HepG2 (cell line): ENCODE data around the gene FXYD4.

Experiments used
- FOXJ3 ChIP-seq: sonication (generic); formaldehyde crosslinking; IDR thresholded peaks from 2 replicates; pipeline ENCODE4 v1.4.0; 2020; ENCODE audit warnings: missing genetic modification reagents, mild to moderate bottlenecking, borderline replicate concordance
- ZNF30 ChIP-seq: sonication (generic); formaldehyde crosslinking; IDR thresholded peaks from 2 replicates; pipeline ENCODE4 v1.5.0; 2020; ENCODE audit warnings: mild to moderate bottlenecking, missing genetic modification reagents
- TF ChIP-seq, protein P1 (sequence below): sonication (generic); formaldehyde crosslinking; IDR thresholded peaks from 2 replicates; pipeline ENCODE4 v1.5.0; 2020; ENCODE audit warnings: mild to moderate bottlenecking, missing genetic modification reagents, moderate library complexity

DNA sequence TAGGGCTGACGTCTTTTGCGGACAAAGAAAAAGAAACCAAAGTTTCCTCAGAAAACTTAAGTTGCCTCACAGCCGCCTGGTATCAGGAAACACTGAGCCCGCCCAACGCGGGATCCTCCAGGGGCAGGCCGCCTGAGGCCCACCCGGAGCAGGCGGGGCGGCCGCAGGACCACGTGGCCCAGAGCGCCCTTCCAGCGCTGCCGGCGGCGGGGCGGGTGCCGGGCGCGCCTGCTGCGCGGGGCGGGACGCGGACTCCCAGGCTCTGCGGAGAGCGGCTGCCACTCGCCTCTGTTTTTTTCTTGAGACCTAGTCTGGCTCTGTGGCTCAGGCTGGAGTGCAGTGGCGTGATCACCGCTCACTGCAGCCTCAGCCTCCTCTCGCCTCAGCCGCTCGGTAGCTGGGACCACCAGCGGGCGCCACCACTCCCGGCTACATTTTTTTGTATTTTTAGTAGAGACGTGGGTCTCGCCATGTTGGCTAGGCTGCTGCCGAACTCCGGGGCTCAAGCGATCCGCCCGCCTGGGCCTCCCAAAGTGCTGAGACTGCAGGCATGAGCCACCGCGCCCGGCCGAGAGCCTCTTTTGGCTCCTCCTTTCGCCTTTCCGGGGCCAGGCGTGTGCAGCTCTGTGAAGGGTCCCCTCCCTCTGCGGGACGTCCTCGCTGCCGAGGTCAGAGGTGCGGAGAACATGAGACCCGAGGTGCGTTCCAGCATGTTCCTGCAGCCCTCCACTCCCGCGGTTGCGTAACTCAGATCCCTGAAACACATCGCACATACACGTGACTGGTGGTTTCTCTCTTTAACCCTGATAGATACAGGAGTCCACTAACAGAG is 49.1 kb downstream of the FXYD4 start:
- TF ChIP-seq FOXJ3 (CRISPR knock-in tag): peak; percentile 84
- 0 out of 2 replicates have a peak, but pooled peaks have one; percentile 67 for TF ChIP-seq ZNF30 (CRISPR knock-in tag)
- TF ChIP-seq, protein P1, sequence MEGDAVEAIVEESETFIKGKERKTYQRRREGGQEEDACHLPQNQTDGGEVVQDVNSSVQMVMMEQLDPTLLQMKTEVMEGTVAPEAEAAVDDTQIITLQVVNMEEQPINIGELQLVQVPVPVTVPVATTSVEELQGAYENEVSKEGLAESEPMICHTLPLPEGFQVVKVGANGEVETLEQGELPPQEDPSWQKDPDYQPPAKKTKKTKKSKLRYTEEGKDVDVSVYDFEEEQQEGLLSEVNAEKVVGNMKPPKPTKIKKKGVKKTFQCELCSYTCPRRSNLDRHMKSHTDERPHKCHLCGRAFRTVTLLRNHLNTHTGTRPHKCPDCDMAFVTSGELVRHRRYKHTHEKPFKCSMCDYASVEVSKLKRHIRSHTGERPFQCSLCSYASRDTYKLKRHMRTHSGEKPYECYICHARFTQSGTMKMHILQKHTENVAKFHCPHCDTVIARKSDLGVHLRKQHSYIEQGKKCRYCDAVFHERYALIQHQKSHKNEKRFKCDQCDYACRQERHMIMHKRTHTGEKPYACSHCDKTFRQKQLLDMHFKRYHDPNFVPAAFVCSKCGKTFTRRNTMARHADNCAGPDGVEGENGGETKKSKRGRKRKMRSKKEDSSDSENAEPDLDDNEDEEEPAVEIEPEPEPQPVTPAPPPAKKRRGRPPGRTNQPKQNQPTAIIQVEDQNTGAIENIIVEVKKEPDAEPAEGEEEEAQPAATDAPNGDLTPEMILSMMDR (CRISPR knock-in tag): no peak; the same call in none of the 2 replicates
